GM20431 (cell line): ENCODE data around the gene ZNF22.

Source experiments
- in situ Hi-C: fragments of 300-500 bp; cut with MseI, MboI; formaldehyde crosslinking; loops from one replicate; pipeline ENCODE4 v1.15.0; 2020; ENCODE audit warnings: low sequenced_read_pairs; ENCODE audit not compliant: unreplicated experiment

Gene ZNF22

DNA sequence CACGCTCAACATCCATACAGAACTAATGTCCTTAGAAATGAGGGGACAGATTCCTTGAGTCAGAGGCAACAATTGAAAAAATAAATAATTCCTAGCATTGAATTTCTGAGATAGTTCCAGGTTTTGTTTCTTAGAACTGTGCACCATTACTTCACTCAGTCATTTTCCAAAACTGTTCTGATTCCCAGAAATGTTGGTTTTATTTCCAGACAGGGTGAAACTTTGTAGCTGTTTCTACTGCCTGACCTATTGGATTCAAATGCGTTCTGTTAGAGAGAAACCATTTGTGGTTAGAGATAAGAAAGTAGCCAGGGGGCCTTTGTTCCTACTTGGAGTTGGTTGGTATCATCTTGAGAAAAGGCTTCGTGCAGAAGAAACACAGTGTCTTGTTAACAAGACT lies 14.1 kb upstream of the ZNF22 start:
- in situ Hi-C loops = no loop called here

DNA sequence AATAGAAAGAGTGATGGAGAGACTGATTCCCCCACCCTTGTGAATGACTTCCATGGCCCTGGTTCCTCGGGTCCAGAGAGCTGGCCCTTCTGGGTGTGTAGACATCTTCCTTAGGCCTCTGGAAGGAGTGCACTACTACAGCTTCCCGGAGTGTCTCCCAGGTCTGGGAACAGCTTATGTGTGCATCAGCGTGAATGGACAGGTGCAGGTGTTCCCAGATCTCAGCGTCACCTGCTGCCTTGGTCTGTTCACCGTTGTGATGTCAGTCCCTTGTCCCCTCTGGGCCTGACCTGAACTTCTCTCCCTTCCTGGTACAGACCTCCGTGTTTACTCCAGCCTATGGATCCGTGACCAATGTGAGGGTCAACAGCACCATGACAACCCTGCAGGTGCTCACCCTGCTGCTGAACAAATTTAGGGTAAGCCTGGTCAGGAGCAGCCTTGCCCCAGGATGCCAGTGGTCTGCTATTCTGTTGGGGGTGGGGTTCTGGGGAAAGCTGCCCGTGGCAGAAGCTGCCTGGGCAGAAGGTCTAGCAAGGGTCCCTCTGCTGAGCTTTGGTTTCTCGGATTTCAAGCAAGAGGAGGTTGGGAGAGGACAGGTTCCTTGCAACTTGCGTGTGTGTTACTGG lies 11.7 kb upstream of the ZNF22 start:
- in situ Hi-C loops = no loop called here

- in situ Hi-C loops = no loop called here
These were observed 11.0 kb upstream of the ZNF22 start for GRCh38 chr10:44989597-44990301.

DNA sequence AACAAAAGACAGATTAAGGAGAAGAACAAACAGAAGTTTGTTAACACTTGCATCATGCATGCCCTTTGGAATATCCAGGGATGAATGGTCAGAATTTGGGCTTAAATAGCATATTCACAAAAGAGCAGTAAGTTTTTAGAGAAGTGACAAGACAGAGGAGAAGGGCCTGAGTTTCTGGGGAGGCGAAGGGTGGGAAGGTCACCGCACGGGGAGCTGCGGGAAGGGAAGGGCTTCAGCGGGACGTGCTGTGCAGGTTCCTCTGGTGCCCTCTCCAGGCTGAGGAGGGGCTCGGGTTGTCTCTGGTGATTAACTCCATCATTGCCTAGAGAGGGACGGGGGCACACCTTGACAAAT lies 10.4 kb upstream of the ZNF22 start:
- in situ Hi-C loops = no loop called here

GRCh38 chr10:44990965-44991364 lies 9.8 kb upstream of the ZNF22 start:
- in situ Hi-C loops = no loop called here

GRCh38 chr10:44991571-44991970 lies 9.2 kb upstream of the ZNF22 start:
- in situ Hi-C loops = no loop called here

DNA sequence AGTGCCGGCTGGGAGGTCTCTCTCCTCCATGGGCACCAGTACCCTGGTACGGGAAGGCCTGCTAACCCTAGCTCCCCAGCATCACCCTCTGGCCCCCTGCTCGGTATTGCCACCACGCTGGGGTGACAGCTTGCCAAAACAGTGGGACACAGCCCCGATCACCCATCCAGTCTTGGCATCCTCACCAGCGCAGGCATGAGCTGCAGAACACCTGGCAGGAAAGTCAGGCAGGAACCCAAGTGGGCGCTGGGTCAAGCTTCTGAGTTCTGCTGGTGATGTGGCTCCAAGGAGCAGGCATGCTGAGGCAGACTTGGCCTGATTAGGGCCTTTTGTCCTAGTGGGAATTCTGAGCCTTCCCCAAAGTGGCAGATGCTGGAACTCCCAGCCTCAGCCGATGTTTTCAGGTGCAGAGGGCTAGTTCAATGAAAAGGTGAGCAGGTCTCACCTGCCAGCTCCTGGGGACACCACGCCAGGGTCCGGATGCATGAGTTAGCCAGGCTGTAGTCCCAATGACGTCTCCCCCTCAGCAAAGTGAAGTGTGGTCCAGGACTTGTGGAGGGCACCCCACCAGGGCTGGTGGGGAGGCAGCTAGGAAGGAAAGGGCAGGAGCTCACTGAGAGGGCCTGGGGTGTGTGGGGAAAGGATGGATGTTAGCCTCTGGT lies 8.5 kb upstream of the ZNF22 start:
- in situ Hi-C loops = no loop called here

DNA sequence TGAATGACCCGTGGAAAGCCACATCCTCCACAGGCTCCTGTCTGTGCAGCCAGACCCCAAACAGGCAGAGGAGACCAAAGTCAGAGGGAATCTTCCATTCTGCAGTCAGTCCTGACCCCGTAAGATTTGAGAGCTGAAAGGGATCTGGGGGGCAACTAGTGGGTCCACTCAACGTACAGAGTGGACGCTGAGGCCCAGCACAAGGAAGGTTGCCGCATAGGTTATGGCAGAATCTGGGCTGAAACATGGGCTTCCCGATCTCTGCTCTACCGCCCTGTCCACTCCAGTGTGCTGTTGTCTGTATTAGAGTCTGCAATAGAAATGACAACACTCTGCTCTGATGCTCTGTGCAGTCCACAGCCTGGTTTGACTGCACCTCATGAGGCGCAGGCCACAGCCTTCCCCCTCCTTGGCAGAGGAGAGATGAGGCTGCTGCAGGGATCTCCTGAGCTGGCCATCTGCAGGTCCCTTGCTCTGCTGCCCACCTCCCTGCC lies 7.9 kb upstream of the ZNF22 start:
- in situ Hi-C loops = no loop called here

DNA sequence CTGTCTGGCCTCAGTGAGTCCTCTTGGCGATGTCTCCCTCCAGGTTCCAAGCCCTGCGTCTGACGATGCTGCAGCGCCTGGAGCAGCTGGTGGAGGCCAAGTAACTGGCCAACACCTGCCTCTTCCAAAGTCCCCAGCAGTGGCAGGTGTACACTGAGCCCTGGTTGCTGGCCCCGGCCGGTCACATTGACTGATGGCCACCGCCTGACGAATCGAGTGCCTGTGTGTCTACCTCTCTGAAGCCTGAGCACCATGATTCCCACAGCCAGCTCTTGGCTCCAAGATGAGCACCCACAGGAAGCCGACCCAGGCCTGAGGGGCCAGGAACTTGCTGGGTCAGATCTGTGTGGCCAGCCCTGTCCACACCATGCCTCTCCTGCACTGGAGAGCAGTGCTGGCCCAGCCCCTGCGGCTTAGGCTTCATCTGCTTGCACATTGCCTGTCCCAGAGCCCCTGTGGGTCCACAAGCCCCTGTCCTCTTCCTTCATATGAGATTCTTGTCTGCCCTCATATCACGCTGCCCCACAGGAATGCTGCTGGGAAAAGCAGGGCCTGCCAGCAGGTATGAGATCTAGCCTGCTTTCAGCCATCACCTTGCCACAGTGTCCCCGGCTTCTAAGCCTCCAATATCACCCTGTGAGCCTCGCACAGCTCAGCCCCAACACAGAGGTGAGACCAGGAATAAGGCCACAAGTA lies 7.3 kb upstream of the ZNF22 start:
- in situ Hi-C loops = no loop called here

- in situ Hi-C loops = no loop called here
These were observed 6.6 kb upstream of the ZNF22 start for GRCh38 chr10:44993922-44994751.

DNA sequence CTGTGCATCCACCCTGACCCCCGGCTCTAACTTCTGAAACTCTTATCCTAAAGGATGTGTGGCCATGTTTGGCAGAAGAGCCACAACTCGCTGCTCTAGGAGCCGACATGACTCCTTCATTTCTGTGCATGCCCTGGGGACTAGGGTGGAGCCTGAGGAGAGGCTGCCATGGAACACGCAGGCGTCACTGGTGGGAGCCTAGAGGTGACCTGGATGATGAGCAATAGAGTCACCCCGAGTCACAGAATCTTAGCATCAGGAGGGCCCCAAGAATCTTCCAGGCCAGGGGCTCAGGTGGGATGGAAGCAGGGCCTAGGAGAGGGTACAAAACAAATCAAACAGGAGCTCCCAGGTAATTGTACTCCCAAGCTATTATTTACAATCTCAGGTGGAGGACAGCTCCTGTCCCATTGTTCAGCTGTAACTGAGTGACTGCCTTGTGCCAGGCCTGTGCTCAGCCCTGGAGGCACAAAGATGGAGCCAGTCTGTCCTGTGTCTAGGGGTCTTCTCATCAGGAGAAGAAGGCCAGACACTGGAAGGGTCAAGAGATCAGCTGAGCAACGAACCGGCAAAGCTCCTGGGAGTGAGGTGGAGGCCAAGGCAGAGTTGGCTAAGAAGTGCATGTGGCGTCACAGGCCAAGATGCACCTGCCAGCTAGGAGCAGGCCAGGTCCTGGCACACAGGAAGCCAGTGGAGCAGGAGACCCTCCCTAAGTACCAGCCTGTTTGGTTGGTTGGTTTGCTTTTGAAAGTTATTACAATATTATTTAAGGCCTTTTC lies 5.8 kb upstream of the ZNF22 start:
- in situ Hi-C loops = no loop called here

GRCh38 chr10:44995581-44995913 lies 5.2 kb upstream of the ZNF22 start:
- in situ Hi-C loops = no loop called here

DNA sequence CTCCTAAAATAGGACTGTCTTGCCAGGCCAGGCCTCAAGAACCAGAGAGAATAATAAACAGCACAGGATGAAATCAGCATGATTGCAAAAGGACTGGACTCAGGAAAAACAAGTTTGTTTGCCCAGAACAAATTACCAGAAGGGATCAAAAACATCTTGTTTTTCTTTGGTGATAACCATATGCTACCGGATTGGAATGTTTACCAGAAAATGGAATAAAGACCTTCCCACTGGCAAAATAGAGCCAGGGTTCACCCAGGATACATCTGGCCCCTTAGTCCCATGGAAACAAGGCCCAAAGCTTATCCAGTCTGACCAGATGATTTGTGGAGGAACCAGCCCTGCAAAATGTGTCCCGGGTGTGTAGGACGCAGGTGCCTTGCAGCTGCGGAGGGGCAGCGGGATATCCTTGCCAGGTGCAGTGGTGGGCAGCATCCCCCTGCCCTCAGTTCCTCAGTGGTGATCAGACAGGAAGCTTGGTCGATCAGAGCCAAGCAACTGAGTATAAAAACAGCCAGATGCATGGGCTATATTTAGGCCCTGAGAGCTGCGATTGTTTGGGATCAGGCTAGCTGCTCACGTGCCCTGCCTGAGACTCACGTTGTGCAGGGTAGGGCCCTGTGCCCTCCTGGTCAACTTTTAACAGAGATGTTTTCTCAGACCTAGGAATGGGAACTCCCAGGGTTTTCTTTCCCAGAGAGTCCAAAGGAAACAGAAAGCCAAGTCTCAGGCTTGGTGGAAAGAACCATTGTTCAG lies 4.6 kb upstream of the ZNF22 start:
- in situ Hi-C loops = no loop called here

- in situ Hi-C loops = no loop called here
These were observed 3.5 kb upstream of the ZNF22 start for GRCh38 chr10:44997105-44997748.

GRCh38 chr10:44998146-44998631 lies 2.5 kb upstream of the ZNF22 start:
- in situ Hi-C loops = no loop called here

- in situ Hi-C loops = no loop called here
These were observed 478 bp upstream of the ZNF22 start for GRCh38 chr10:45000138-45000751.

- in situ Hi-C loops = no loop called here
These were observed 842 bp downstream of the ZNF22 start for GRCh38 chr10:45001381-45002148.
